GM21529 (cell line): ENCODE data around the gene UNC5C.
"Not testable (repeated sequence)": the region's sequence is repeated elsewhere in the genome, so short reads cannot be mapped to it uniquely, and the experiment has no call there.

Experiments used
- ATAC-seq: cut with Tn5 transposase; IDR thresholded peaks from one replicate; pipeline ENCODE4 v1.9.1; 2021; ENCODE audit not compliant: unreplicated experiment

Gene UNC5C

DNA sequence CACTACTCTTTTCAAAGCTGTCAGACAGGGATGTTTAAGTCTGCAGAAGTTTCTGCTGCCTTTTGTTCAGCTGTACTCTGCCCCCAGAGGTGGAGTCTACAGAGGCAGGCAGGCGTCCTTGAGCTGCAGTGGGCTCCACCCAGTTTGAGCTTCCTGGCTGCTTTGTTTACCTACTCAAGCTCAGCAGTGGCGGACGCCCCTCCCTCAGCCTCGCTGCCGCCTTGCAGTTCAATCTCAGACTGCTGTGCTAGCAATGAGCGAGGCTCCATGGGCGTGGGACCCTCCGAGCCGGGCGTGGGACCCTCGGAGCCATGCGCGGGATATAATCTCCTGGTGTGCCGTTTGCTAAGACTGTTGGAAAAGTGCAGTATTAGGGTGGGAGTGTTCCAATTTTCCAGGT lies 409.3 kb downstream of the UNC5C start:
- ATAC-seq, result not testable (repeated sequence)

DNA sequence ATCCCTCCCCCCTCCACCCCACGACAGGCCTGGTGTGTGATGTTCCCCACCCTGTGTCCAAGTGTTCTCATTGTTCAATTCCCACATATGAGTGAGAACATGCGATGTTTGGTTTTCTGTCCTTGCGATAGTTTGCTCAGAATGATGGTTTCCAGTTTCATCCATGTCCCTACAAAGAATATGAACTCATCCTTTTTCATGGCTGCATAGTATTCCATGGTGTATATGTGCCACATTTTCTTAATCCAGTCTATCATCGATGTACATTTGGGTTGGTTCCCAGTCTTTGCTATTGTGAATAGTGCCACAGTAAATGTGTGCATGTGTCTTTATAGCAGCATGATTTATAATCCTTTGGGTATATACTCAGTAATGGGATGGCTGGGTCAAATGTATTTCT lies 414.8 kb downstream of the UNC5C start:
- not testable (repeated sequence) for ATAC-seq

DNA sequence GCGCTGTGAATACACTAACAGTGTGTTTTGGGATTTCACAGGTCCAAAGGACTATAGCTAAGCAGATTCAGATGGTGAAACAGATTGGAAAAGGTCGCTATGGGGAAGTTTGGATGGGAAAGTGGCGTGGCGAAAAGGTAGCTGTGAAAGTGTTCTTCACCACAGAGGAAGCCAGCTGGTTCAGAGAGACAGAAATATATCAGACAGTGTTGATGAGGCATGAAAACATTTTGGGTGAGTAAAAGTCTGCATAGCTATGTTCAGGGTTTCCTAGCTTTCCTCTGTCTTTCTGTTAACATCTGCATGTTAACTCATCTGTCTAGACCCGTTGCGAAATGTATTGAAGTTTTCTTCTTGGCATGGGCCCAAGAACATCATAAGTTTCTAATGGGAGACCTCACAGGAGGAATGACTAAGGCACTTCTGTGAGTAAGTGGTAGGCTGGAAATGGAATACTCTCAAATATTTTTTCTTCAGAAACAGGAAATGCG lies 418.9 kb downstream of the UNC5C start:
- ATAC-seq, result no peak

DNA sequence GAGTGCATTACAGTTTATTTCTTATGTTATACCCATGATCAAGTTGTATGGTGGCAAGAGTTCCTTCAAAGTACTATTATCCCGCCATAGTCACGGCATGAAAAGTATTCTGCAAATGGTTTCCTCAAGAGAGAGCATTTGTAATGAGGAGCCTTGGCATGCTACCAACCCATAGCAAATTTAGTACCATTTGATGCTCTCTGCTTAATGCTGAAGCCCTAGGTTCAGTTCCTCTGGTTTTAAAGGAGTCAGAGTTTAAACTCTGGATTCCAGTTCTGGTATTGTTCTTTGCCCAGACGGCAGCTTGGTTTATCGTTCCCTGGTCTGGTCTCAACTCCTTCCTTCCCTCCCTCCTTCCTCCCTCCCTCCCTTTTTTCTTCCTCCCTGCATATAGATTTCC lies 419.7 kb downstream of the UNC5C start:
- ATAC-seq, result no peak

DNA sequence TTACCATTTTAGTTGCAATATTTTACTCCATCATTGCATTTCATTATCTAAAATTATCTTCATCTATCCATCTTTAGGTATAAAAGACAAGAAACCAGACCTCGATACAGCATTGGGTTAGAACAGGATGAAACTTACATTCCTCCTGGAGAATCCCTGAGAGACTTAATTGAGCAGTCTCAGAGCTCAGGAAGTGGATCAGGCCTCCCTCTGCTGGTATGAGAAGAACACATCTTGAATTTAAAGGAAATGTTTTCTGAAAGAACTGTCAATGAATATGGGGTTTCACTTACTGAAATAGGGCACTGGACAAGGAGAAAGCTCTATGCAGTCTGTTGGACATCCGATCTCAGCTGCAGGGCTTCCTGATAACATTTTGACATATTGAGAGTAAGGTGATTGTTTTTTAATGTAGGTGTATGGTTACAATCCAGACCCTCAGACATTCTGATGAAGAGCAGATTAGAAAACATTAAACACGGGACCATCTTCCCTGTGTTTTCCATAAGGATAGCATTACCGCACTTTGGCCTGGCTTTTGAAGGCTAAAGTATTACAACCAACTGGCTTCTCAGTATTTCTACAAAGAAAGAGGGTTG lies 423.8 kb downstream of the UNC5C start:
- no peak for ATAC-seq

DNA sequence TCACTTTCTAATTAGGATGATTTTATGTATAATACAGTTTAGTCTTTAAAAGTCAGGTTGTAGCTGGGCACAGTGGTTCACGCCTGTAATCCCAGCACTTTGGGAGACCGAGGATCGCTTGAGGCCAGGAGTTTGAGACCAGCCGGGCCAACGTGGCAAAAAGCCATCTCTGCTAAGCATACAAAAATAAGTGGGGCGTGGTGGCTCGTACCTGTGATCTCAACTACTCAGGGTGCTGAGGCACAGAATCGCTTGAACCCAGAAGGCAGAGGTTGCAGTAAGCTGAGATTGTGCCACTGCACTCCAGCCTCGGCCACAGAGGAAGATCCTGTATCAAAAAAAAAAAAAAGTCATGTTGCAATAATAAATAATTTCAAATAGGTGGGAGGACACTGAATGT lies 426.8 kb downstream of the UNC5C start:
- no peak for ATAC-seq

DNA sequence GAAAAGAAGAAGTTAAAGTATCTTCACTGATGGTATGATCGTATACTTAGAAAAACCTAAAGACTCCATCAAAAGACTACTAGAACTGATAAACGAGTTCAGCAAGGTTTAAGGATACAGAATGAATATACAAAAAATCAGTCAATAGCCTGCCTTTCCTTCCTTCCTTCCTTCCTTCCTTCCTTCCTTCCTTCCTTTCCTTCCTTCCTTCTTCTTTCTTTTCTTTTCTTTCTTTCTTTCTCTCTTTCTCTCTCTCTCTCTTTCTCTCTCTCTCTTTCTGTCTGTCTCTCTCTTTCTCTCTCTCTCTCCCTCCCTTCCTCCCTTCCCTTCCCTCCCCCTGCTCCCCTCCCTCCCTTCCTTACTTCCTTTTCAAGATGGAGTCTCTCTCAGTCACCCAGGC lies 428.3 kb downstream of the UNC5C start:
- ATAC-seq, result no peak

DNA sequence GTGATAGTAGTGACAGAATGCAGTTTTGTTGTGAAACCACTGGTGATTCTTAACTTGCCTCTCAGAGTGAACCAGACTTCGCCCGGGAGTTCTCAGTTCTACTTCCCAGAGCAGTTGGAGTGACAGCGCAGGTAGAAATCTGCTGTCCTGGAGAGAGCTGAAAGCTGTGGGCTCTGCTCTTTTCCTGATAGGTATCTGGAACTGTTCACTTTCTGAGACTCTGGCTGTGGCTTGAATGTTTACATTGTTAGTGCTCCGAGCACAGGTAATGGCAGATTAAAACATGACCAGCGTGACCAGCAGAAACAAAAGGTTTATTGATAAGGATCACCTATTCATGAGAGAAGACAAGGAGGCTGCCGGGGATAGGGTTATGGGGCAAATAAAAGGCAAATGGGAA lies 430.3 kb downstream of the UNC5C start:
- ATAC-seq, result no peak

DNA sequence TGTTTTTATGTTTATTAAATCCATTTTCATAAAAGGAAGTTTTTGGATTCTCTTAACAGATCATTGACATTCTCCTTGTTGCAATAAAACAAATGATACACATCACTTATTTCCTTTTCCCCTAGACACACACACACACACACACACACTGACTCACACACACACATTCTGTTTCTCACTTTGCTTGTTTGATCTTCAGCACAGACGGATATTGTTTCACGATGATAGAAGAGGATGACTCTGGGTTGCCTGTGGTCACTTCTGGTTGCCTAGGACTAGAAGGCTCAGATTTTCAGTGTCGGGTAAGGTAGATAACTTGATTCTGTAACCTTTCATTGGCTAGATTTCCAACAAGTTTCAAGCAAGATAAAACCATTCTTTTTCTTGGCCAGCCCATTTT lies 434.3 kb downstream of the UNC5C start:
- ATAC-seq, result no peak
